Measurements from ENCODE around the gene DUSP14. TPM values are rescaled to one million over a fixed set of nuclear protein-coding genes. Genes with fewer than 3 reads are reported as not detected.
A peak's percentile ranks its signal among the peaks of the same experiment; 100 is the strongest.

The DUSP14 gene
- polyA plus RNA-seq, 1 of the 3 experiments (the other 2 are of a cell fraction), result 85.8 TPM

DNA sequence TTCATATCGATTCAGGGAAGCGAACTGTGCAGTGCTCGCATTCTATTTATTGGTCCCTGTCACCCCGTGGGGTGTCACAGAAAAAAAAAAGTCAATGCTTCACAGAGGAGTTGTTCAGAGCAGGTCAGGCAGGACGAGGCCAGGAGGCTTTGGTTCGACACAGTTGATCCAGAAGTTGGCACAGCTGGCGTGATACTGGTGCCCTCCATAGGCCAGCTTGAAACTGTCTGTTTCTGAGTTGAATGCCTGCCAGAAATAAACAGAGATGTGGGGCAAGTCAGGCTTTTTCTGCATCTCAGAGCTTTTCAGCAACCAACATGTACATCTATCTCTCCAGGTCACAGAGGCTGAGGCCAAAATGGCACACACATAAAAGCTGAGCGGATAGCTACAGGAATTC lies 29.1 kb downstream of the DUSP14 start:
- H3K36me3 ChIP-seq (replicated peaks in 1 of 2; ENCODE audit: control insufficient read depth in 1 of 2, insufficient read depth in 2 of 2, low read length in 1 of 2), result peaks cover 48 to 55% of the 10 kb centered on the region in 2 experiments
- H3K27me3 ChIP-seq (ENCODE audit: insufficient read depth), result no peaks in the 10 kb centered on the region
- H3K9ac ChIP-seq, result no peak overlapping the region
- peaks cover 14% of the 10 kb centered on the region for H3K79me2 ChIP-seq (ENCODE audit: insufficient read depth)
- 87% methylated on average over 8 of the region's 8 CpGs for WGBS (ENCODE audit: low lambda C conversion rate)
- CTCF ChIA-PET, result interaction anchor here (0.8 to 4.2 kb wide), 4 partner anchors 9 to 145 kb away, joined by 4 to 19 read pairs (median 5); no protein-coding TSS in a partner anchor
- no peaks in the 10 kb centered on the region for H4K20me1 ChIP-seq (ENCODE audit: insufficient read depth)
- 0 out of 4 replicates have a peak overlapping the region, but pooled peaks of 1 of the 2 experiments have one; percentile 24 for H3K27ac ChIP-seq (ENCODE audit: low read depth in 2 of 2, low read length in 1 of 2)
- DNase-seq, result no peak
- H3K9me3 ChIP-seq, result no peaks in the 10 kb centered on the region
- H3K9me2 ChIP-seq, result no peaks in the 10 kb centered on the region
- peaks cover 27% of the 10 kb centered on the region for H3F3A ChIP-seq (replicated peaks; ENCODE audit: insufficient read depth)
- H2AFZ ChIP-seq (ENCODE audit: low read depth), result no peak overlapping the region
- TF ChIP-seq SMC3 (IDR thresholded peaks at IDR 0.05; ENCODE audit: low read depth, low read length) (0 out of 2 replicates have a peak, but pooled peaks have one; percentile 10), RAD21 (IDR thresholded peaks at IDR 0.05; ENCODE audit: low read length) (peak; percentile 42)
- TF ChIP-seq, protein P1, sequence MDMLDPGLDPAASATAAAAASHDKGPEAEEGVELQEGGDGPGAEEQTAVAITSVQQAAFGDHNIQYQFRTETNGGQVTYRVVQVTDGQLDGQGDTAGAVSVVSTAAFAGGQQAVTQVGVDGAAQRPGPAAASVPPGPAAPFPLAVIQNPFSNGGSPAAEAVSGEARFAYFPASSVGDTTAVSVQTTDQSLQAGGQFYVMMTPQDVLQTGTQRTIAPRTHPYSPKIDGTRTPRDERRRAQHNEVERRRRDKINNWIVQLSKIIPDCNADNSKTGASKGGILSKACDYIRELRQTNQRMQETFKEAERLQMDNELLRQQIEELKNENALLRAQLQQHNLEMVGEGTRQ (IDR thresholded peaks at IDR 0.05; ENCODE audit: borderline replicate concordance, low read depth, low read length), result no peak
- H3K4me3 ChIP-seq (ENCODE audit: low read depth in 2 of 2, low read length in 1 of 2), result no peak overlapping the region
- POLR2A ChIA-PET, result no interaction called here
- no peak overlapping the region for H3K4me2 ChIP-seq
- H3K4me1 ChIP-seq (ENCODE audit: control insufficient read depth in 1 of 2, insufficient read depth in 2 of 2, low read depth in 1 of 2, low read length in 1 of 2), result peaks cover 4 to 8% of the 10 kb centered on the region in 2 experiments; a peak in 1 of 4 replicates

DNA sequence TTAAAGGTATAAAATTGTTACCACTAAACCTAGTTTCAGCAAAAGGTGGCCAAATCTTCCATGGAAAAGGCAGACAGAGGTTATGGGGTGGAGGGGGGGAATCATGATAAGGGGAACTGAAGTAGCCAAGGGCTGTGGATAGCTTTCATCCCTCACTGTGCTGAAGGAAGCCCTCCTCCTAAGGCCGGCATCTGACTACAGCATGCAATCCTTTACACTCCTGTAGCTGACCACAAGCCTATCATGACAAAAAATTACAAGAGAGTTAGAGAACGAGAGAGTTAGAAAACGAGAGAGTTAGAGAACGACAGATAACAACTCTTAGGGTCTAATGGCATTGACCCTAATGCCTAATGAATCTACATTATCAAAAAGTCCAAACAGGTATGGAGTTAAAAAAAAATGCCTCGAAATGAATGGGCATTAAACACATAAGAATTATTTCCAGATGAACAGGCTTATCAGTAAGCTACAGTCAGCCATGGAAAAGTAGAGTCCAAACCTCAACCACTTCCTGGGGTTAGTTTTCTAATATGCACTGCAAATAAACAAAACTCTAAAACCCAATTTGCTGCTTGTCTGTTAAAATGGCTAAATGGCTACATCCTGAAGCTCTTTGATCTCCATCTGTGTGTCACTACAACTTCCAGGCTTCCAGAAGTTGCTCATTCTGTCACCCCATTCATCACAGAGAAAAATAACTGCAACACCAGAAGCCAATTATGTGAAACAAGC lies 29.7 kb downstream of the DUSP14 start:
- TF ChIP-seq SIN3A (IDR thresholded peaks at IDR 0.05; ENCODE audit: borderline replicate concordance, low read depth, low read length) (no peak), RAD21 (IDR thresholded peaks at IDR 0.05; ENCODE audit: low read length) (no peak), NRF1 (IDR thresholded peaks at IDR 0.05; ENCODE audit: low read depth, low read length) (no peak), FOXJ3 (CRISPR knock-in tag; IDR thresholded peaks at IDR 0.05) (no peak), ELF1 (IDR thresholded peaks at IDR 0.05) (no peak), GABPA (IDR thresholded peaks at IDR 0.05; ENCODE audit: low read depth) (no peak), SMC3 (IDR thresholded peaks at IDR 0.05; ENCODE audit: low read depth, low read length) (no peak), RXRA (IDR thresholded peaks at IDR 0.05; ENCODE audit: borderline replicate concordance, low read depth) (no peak), RCOR1 (IDR thresholded peaks at IDR 0.05; ENCODE audit: low read length) (no peak), GATA2 (CRISPR knock-in tag; IDR thresholded peaks at IDR 0.05) (no peak)
- TF ChIP-seq, protein P2, sequence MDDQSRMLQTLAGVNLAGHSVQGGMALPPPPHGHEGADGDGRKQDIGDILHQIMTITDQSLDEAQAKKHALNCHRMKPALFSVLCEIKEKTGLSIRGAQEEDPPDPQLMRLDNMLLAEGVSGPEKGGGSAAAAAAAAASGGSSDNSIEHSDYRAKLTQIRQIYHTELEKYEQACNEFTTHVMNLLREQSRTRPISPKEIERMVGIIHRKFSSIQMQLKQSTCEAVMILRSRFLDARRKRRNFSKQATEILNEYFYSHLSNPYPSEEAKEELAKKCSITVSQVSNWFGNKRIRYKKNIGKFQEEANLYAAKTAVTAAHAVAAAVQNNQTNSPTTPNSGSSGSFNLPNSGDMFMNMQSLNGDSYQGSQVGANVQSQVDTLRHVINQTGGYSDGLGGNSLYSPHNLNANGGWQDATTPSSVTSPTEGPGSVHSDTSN (IDR thresholded peaks at IDR 0.05), result no peak
- TF ChIP-seq, protein P3, sequence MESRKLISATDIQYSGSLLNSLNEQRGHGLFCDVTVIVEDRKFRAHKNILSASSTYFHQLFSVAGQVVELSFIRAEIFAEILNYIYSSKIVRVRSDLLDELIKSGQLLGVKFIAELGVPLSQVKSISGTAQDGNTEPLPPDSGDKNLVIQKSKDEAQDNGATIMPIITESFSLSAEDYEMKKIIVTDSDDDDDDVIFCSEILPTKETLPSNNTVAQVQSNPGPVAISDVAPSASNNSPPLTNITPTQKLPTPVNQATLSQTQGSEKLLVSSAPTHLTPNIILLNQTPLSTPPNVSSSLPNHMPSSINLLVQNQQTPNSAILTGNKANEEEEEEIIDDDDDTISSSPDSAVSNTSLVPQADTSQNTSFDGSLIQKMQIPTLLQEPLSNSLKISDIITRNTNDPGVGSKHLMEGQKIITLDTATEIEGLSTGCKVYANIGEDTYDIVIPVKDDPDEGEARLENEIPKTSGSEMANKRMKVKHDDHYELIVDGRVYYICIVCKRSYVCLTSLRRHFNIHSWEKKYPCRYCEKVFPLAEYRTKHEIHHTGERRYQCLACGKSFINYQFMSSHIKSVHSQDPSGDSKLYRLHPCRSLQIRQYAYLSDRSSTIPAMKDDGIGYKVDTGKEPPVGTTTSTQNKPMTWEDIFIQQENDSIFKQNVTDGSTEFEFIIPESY (IDR thresholded peaks at IDR 0.05; ENCODE audit: borderline replicate concordance, low read depth), result no peak
- TF ChIP-seq, protein P4, sequence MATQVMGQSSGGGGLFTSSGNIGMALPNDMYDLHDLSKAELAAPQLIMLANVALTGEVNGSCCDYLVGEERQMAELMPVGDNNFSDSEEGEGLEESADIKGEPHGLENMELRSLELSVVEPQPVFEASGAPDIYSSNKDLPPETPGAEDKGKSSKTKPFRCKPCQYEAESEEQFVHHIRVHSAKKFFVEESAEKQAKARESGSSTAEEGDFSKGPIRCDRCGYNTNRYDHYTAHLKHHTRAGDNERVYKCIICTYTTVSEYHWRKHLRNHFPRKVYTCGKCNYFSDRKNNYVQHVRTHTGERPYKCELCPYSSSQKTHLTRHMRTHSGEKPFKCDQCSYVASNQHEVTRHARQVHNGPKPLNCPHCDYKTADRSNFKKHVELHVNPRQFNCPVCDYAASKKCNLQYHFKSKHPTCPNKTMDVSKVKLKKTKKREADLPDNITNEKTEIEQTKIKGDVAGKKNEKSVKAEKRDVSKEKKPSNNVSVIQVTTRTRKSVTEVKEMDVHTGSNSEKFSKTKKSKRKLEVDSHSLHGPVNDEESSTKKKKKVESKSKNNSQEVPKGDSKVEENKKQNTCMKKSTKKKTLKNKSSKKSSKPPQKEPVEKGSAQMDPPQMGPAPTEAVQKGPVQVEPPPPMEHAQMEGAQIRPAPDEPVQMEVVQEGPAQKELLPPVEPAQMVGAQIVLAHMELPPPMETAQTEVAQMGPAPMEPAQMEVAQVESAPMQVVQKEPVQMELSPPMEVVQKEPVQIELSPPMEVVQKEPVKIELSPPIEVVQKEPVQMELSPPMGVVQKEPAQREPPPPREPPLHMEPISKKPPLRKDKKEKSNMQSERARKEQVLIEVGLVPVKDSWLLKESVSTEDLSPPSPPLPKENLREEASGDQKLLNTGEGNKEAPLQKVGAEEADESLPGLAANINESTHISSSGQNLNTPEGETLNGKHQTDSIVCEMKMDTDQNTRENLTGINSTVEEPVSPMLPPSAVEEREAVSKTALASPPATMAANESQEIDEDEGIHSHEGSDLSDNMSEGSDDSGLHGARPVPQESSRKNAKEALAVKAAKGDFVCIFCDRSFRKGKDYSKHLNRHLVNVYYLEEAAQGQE (IDR thresholded peaks at IDR 0.05; ENCODE audit: low read depth, low read length), result no peak
- H3K4me1 ChIP-seq (ENCODE audit: control insufficient read depth in 1 of 2, insufficient read depth in 2 of 2, low read depth in 1 of 2, low read length in 1 of 2), result peaks cover 4 to 8% of the 10 kb centered on the region in 2 experiments; a peak in 1 of 4 replicates
- peaks cover 48 to 58% of the 10 kb centered on the region in 2 experiments for H3K36me3 ChIP-seq (replicated peaks in 1 of 2; ENCODE audit: control insufficient read depth in 1 of 2, insufficient read depth in 2 of 2, low read length in 1 of 2)
- no peaks in the 10 kb centered on the region for H3K9me2 ChIP-seq
- H3K9ac ChIP-seq, result no peak overlapping the region
- no peak for DNase-seq
- H3K9me3 ChIP-seq, result no peaks in the 10 kb centered on the region
- no peak overlapping the region for H3K4me2 ChIP-seq
- no peaks in the 10 kb centered on the region for H3K27me3 ChIP-seq (ENCODE audit: insufficient read depth)
- peak overlapping the region in 1 of 2 experiments; percentile 24; a peak in 2 of 4 replicates for H3K27ac ChIP-seq (ENCODE audit: low read depth in 2 of 2, low read length in 1 of 2)
- peaks cover 9% of the 10 kb centered on the region for H3K79me2 ChIP-seq (ENCODE audit: insufficient read depth)
- WGBS (ENCODE audit: low lambda C conversion rate), result 76% methylated on average over 5 of the region's 5 CpGs
- ChIA-PET POLR2A (no interaction called here), CTCF (interaction anchor here (0.8 to 4.2 kb wide), 6 partner anchors 8 to 146 kb away, joined by 4 to 19 read pairs (median 4); no protein-coding TSS in a partner anchor)
- no peak overlapping the region for H2AFZ ChIP-seq (ENCODE audit: low read depth)
- no peaks in the 10 kb centered on the region for H4K20me1 ChIP-seq (ENCODE audit: insufficient read depth)
- H3K4me3 ChIP-seq (ENCODE audit: low read depth in 2 of 2, low read length in 1 of 2), result no peak overlapping the region
- H3F3A ChIP-seq (replicated peaks; ENCODE audit: insufficient read depth), result peaks cover 21% of the 10 kb centered on the region
